Measurements from ENCODE around the gene SSNA1.

SSNA1 gene

DNA sequence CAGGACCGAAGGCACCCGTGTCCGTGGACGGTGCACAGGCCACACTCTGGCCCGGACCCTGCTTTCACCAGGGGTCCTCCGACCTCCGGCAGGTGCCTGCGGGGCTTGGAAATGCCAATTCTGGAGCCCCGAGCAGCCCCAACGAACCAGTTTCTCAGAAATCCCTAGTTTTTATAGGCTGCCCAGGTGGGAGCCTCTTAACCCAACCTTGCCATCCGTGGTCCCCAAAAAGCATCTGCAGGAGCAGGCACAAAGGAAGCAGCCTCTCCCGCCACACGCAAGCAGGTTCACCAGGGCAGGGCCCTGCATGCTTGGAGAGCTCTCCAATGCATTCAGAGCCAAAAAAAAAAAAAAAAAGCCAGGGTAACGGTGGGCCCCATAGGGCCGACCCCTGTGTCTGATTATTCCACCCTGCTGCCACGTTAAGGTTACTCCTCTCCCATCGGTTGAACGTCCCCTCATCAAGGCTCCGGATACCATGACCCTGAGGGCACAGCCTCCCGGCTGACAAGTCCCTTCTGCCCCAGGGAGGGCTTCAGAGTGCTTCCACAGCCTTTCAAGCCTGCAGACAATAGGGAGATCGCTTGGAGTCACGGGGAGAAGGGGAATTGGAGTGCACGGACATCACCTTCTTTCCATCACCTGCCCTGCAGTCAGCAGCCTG lies 12.9 kb downstream of the SSNA1 start:
- DNase-seq: peak; percentile 67

DNA sequence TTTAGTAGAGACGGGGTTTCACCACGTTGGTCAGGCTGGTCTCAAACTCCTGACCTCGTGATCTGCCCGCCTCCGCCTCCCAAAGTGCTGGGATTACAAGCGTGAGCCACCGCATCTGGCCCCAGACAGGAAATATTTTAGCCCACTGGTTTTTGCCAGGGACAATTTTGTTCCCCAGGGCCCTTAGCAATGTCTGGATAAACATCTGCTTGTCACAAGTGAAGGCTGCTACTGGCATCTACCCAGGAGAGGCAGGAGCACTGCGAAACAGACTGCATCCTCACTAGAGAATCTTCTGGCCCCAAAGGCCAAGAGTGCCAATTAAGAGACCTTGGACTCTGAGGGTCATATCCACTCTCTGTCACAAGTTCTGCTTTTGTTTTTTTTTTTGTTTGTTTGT lies 14.5 kb downstream of the SSNA1 start:
- no peak for DNase-seq

DNA sequence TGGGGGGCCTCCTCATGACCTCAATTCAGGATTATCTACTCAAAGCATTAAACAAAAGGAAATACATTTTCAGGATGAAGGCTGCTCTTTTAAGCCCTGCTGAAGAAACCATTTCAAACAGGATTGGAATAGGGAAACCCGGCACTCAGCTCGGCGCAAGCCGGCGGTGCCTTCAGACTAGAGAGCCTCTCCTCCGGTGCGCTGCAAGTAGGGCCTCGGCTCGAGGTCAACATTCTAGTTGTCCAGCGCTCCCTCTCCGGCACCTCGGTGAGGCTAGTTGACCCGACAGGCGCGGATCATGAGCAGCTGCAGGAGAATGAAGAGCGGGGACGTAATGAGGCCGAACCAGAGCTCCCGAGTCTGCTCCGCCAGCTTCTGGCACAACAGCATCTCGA lies 16.3 kb downstream of the SSNA1 start:
- DNase-seq: no peak

DNA sequence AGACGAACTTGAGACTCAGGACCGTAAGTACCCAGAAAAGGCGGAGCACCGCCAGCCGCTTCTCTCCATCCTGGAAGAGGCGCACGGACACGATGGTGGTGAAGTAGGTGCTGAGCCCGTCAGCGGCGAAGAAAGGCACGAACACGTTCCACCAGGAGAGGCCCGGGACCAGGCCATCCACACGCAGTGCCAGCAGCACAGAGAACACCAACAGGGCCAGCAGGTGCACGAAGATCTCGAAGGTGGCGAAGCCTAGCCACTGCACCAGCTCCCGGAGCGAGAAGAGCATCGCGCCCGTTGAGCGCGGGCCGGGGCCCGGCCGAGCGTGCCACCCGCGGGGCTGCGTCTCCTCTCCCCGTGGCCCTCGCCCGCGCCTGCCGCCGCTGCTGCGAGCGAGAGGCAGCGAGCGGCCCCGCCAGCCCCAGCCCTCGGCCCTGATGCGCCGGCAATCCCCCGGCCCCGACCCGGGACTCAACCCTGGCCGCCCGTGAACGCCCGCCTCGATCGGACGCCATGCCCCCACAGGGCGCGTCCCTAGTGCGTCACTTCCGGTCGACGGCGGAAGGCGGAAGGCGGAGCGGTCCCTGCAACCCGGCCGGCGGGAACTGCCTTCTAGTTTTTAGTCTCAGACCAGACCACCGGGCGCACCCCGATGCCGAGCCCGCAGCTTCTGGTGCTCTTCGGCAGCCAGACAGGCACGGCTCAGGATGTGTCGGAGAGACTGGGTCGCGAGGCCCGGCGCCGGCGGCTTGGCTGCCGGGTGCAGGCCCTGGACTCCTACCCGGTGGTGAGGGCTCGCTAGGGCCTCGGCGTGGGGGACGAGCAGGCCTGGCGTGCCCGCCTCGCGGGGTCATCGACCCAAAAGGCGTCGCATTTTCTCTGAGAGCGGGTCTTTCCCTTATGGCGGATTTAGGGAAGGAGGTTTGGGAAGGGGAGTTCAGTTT lies 16.9 kb downstream of the SSNA1 start, which contains the start of the genes NDOR1 and TMEM203:
NDOR1 (plus strand) TSS at position 575 of the 944 bp plus-strand sequence; CDS start at position 653, 78 bp downstream.
TMEM203 (minus strand) TSS at position 523 of the 944 bp plus-strand sequence; CDS start at position 289, 234 bp downstream.
- peak; percentile 93 for DNase-seq

DNA sequence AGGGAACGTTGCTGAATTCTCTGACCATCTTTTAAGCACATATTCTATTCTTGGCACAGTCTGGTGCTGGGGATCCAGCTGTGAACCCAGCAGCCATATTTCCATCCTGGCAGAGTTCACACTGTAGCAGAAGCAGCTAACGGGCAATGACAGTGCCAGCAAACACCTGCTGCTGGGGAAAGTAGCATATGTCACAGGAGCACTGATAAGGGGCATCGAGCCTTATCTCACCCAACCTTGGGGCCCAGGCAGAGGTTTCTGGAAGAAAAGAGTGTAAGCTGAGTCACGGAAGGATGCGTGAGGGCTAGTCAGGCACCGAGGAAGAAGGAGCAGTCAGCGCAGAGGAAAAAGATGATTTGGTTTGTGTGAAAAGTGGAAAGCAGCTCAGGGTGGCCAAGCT lies 18.1 kb downstream of the SSNA1 start:
- no peak for DNase-seq

DNA sequence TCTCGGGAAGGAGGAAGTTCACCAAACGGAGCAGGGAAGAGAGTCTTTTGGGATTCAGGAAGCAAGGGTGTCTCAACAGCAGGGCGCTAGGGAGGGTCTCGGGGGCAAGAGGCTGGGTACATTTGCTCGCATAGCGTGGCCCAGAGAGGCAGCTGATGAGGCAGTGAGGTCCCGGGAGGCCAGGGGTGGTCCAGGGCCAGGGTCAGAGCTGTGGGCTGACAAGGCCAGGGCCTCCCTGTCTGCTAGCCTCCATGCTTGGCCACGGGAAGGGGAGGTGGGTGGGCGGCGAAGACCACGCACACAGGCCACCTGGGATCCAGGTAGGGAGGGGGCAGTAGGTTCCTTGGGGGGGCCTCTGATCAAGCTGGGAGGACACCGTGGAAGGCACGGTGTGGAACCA lies 23.1 kb downstream of the SSNA1 start:
- no peak for DNase-seq

DNA sequence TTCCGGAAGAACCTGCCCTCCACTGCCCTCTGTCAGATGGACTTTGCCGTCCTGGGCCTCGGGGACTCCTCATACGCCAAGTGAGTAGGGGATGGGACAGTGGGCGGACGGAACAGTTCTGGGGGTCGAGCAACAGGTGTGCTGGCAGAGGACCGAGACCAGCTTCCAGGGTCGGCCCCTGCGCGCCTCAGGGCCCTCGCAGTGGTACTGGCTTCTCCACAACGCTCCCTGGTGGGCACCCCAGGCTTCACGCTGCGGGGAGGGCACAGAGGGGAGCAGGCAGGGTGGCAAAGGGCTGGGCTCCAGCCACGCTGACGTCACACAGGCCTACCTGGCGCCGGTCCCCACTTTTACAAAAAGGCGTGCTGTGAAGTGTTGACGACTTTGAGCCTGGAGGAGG lies 24.0 kb downstream of the SSNA1 start:
- DNase-seq: no peak

DNA sequence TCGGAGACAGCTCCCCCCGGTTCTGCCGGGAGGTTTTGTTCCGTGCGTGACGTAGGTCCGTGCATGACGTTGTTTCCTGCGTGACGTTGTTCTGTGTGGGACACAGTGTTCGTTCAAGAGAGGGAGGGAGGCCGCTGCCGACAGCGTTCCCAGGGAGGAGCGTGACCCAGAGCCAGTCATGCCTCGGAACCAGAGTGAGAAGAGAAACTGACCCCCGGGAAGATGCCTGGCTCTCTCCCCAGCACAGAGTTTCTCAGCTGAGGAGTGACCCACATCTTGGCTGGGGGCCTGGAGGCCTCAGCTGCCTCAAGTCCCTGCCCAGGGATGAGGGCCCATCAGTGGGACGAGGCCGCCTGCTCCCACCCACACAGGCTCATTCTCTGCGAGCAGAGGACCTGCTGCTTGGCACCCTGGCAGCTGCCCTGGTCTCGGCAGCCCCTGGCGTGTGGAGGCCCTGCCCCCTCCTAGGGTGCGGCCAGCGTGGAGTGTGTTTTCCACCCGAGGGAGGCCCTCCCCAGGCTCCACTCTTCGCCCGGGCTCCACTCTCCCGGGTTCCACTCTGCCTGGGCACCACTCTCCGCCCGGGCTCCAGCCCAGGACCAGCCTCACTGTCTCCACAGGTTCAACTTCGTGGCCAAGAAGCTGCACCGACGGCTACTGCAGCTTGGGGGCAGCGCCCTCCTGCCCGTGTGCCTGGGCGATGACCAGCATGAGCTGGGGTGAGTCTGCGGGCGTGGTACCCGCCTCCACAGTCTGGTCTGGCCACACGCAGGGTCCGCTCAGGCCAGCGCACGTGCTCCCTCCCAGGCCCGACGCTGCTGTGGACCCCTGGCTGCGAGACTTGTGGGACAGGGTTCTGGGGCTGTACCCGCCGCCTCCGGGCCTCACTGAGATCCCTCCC lies 24.9 kb downstream of the SSNA1 start:
- peak; percentile 37 for DNase-seq

DNA sequence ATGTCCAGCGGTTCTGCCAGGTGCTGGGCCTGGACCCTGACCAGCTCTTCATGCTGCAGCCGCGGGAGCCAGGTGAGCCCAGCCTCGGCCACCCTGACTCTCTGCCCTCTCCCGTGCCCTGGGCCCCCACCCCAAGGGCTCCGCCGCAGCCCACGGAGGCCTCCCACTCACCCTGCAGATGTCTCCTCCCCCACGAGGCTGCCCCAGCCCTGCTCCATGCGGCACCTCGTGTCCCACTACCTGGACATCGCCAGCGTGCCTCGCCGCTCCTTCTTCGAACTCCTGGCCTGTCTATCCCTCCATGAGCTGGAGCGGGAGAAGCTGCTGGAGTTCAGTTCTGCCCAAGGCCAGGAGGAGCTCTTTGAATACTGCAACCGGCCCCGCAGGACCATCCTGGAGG lies 26.1 kb downstream of the SSNA1 start:
- DNase-seq: no peak

DNA sequence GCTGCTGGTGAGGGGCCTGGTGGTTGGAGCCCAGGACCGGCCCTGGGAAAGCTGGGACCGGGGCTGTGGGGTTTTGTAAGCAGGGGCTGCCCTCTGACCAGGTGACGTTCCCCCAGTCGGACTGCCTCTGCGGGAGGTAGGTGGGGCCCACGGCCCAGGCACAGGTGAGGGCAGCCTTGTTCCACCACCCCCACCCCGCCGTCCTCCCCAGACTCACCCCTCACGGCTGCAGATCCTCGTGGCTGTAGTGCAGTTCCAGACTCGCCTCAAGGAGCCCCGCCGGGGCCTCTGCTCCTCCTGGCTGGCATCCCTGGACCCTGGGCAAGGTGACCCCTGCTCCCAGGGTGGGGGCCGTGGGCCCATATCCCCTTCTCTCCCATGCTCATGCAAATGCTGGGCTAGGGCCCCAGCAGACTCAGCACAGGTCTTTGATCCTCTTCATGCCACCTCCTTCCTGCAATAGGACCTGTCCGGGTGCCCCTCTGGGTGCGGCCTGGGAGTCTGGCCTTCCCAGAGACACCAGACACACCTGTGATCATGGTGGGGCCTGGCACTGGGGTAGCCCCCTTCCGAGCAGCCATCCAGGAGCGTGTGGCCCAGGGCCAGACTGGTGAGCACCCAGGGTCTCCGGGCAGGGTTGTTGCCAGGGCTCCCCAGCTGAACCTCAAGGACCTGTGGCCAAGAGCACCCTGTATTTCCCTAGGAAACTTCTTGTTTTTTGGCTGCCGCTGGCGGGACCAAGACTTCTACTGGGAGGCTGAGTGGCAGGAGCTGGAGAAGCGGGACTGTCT lies 26.9 kb downstream of the SSNA1 start:
- DNase-seq: no peak

DNA sequence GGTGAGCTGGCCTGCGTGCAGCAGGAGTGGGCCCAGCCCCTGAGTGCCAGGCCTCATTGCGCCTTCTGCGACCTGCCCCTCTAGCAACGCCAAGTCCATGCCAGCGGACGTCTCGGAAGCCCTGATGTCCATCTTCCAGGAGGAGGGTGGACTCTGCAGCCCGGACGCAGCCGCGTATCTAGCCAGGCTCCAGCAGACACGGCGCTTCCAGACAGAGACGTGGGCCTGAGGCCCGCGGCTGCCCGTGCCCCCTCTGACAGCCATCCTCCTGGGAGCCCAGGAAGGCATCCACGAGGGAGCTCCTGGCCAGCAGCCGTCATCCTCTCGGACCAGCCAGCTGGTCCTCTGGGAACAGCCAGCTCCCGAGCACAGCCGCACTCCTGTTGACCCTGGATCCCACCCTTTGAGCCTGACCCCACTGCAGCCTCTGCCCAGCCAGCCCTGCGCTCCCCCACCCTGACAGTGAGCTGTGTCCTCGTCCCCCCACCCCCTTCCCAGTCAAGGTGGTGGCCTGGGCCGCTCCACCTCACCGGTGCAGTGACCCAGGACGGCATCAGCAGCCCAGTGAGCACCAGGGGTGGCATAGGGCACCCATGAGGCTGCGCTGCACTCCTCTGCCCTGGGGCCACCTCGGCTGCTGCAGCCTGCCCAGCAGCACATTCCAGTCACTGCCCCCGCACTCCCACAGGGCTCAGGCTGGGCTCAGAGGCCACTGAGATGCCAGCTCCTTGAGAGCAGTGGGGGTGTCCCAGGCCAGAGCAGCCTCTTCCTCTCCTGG lies 27.9 kb downstream of the SSNA1 start:
- no peak for DNase-seq

DNA sequence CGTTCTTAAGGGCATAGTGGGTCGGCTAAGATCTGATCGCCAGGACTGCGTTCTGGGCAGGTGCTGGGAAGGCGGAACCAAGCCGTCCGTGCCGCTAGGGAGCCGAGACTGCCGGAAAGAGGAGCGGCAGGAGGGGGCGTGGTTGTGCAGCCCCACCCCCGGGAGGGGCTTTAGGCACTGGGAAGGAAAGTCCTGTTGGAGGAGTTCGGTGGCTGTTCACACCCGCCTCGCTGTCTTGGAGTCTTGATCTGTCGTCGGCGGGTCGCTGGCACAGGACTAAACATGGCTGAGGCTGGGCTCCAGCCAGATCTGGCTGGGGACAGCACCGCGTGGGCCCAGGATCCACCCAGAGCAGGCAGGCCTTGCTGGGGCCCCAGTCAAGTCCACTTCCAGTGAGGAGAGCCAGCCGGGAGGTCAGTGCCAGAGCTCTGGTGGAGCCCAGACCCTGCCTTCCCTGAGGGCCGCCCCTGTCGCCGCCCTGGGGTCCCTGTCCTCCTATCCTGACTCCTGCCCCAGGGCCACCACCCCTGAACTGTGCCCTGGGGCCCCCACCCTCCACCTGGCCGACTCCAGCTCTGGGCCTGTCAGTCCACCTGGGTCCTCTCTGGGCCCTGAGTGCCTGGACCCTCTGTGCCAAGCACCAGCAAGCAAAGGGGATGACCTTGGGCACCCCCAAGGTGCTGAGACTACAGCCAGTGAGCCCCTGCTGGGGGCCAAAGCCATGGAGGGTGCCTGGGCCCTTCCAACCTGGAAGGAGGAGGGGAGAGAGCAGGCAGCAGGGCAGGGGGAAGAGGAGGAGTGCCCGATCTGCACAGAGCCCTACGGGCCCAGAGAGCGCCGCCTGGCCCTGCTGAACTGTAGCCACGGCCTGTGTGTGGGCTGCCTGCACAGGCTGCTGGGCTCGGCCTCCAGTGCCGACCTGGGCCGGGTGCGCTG lies 29.1 kb downstream of the SSNA1 start:
- no peak for DNase-seq

DNA sequence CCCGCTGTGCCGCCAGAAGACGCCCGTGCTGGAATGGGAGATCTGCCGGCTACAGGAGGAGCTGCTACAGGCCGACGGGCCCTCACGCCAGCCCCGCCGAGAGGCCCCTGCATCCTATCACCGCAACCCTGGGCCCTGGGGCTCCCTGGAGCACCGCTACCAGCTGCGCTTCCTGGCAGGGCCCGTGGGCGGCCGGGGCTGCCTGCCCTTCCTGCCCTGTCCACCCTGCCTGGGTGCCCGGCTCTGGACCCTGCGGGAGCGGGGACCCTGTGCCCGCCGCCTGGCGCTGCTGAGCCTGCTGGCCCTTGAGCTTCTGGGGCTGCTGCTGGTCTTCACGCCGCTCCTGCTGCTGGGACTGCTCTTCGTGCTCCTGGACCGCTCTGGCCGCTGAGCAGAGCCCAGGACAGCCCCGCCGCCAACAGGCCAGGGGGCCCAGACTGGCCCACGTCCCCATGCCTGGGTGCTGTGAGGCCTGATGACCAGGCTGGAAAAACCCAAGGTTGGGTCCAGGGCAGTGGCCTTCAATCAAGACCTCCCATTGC lies 29.8 kb downstream of the SSNA1 start:
- no peak for DNase-seq

DNA sequence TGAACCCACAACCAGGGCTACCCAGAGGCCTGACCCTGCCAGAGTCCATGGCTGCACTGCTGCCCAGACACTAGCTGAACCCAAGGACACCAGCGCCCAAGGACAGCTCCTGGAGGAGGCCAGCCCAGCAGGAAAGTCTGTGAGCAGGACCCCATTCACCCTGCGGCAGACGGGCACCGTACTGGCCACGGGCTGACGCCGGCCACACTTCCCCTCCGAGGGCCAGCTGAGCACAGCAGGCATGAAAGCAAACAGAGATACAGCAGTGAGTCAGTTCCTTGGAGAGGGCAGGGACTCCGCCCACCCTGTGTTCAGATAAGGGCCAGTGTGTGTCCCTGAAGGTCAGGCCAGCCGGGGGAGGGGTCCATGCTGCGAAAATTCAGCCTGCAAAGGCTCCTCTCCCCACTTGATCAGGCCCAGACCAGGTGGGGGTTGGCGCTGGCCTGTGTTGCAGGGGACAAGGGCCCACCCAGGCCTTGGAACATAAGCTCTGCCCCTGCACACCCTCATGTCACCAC lies 30.3 kb downstream of the SSNA1 start:
- DNase-seq: peak; percentile 91

DNA sequence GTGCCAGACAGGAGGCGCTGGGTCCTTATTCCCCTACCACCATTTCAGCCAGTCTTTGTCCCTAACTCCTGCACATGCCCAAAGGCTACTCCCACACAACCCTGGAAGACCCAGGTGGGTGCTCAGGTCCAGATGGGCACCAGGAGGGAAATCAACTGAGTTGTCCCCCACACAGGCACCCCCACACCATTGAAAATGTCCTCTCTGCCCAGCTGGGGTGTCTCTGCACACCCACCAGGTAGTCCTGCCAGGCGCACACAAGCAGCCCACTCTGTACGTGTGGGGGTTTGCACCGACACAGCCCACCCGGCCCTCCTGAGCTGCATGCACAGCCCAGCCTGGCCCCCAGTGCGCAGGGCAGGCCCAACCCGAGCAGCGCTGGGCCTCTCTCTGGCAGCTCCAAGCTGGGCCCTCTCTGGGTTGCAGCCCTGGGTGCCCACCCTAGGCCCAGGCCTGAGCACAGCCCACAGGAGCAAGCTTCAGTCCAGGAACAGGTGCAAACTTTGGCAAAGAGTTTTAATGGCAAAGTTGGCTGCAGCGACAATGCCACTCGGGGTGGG lies 31.4 kb downstream of the SSNA1 start:
- DNase-seq: no peak

DNA sequence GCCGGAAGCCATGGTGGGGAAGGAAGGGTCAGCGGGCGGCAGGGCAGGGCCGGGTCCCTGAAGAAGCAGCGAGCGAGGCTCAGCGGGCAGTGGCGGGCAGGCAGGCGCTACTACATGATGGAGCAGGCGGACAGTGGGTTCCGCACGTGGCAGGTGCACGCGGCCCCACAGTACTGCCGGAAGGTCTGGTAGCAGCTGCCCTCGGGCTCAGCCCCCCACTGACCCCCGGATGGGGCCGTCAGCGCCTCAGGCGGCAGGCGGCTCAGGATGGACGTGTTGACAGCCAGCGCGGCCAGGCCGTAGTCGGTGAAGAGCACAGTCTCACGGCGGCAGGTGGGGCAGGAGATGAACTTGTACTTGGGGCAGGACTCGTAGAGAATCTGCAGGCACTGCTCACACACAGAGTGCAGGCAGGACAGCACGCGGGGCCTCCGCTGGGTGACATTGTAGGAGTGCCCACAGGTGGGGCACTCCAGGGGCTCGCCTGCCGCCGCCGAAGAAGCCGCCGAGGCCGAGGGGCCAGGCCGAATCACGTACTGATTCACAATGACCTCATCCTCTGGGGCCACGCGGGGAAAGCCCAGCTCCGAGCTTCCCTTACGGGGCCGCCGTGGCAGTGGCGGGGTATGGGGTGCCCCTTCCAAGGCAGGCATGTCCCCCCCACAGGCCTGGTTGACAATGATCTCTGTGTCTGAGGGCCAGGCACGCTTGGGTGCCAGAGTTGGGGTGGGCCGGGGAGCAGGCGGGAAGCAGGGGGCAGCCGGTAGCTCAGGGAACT lies 32.0 kb downstream of the SSNA1 start:
- DNase-seq: peak; percentile 37

DNA sequence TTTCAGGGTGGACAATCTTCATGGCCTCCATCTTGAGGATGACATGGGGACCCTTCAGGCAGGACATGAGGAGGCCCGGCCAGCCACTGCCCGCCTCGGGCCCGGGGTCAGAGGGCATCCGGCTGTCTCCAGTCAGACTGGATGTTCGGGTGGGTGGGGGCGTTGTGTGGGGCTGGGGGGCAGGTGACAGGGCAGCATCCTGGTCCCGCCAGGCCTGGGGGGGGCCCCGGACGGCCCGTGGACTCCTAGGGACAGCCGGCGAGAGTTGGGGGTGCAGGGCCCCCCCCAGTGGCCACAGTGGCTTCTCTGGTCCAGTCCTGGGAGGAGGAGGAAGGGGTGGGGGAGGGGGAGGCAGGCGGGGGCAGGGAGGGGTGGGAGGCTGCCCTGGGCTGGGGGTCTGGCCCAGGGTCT lies 32.6 kb downstream of the SSNA1 start:
- DNase-seq: no peak

DNA sequence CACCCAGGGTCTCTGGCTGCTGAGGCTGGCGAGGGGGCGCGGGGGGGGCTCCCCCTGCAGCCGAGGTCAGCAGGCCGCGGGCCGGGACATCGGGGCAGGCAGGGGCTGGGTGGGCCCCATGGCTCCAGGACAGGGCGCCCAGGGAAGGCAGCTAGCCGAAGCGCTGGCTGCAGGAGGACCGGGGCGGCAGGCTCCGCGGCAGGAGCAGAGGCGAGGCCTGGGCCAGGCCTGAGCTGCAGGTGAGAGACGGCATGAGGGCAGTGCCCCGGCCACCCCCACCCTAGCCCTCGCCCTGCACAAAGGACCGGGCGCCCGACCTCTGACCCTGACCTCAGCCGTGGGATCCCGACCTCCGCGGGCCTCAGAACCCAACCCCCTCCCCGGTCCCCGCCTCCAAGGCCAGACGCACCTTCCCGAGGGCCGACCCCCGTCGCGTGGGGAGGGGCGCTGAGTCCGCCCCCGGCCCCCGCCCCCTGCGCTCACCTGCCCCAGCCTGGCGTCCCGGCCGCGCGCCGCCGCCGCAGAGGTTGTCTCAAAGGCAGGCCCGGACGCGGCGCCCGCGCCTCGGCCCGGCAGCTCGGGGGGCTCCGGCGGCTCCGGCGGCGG lies 33.1 kb downstream of the SSNA1 start:
- peak; percentile 78 for DNase-seq
